ENCODE measurements around the gene ATG101. TPM values are rescaled to one million over a fixed set of nuclear protein-coding genes. Genes with fewer than 3 reads are reported as not detected.
A peak's percentile ranks its signal among the peaks of the same experiment; 100 is the strongest.

The ATG101 gene
- total and polyA plus RNA-seq, 2 of the 13 experiments (the other 11 are each of a cell fraction or from before 2014, with no cell fraction given), result 58.2 to 67.7 TPM

- TF ChIP-seq TIGD3 (CRISPR knock-in tag; IDR thresholded peaks at IDR 0.05; ENCODE audit: borderline replicate concordance) (no peak), SMYD3 (CRISPR knock-in tag; IDR thresholded peaks at IDR 0.05) (peak; percentile 45; the same call in 1 of the 2 replicates), ZBTB1 (CRISPR knock-in tag; IDR thresholded peaks at IDR 0.05; ENCODE audit: borderline replicate concordance) (no peak), SP1 (IDR thresholded peaks at IDR 0.05) (no peak), SP1 (CRISPR knock-in tag; IDR thresholded peaks at IDR 0.05) (peak; percentile 47; the same call in 1 of the 2 replicates), KLF12 (CRISPR knock-in tag; IDR thresholded peaks at IDR 0.05; ENCODE audit: borderline replicate concordance) (peak; percentile 77), SCMH1 (CRISPR knock-in tag; IDR thresholded peaks at IDR 0.05; ENCODE audit: borderline replicate concordance) (no peak), ZNF879 (CRISPR knock-in tag; IDR thresholded peaks at IDR 0.05) (no peak), PRDM4 (CRISPR knock-in tag; IDR thresholded peaks at IDR 0.05; ENCODE audit: borderline replicate concordance) (no peak), HNF4G (IDR thresholded peaks at IDR 0.05; ENCODE audit: borderline replicate concordance, low read depth, low read length) (peak; percentile 15; the same call in 1 of the 2 replicates), HNF4G (CRISPR knock-in tag; IDR thresholded peaks at IDR 0.05; ENCODE audit: borderline replicate concordance, low read depth) (peak; percentile 72), NFATC3 (CRISPR knock-in tag; IDR thresholded peaks at IDR 0.05) (no peak), ZKSCAN5 (CRISPR knock-in tag; IDR thresholded peaks at IDR 0.05) (no peak), MEIS1 (CRISPR knock-in tag; IDR thresholded peaks at IDR 0.05; ENCODE audit: borderline replicate concordance) (peak; percentile 50; the same call in 1 of the 2 replicates), HDAC1 (CRISPR knock-in tag; IDR thresholded peaks at IDR 0.05) (peak; percentile 87), YEATS4 (CRISPR knock-in tag; IDR thresholded peaks at IDR 0.05; ENCODE audit: borderline replicate concordance) (peak; percentile 76), MTF1 (CRISPR knock-in tag; IDR thresholded peaks at IDR 0.05) (no peak), ZNF891 (CRISPR knock-in tag; IDR thresholded peaks at IDR 0.05) (no peak; the same call in 1 of the 2 replicates), REST (IDR thresholded peaks at IDR 0.05; ENCODE audit: borderline replicate concordance in 1 of 2, low read depth in 1 of 2, low read length in 2 of 2) (peak in 1 of 2 experiments; percentile 22; a peak in 1 of 4 replicates)
- TF ChIP-seq, protein P1, sequence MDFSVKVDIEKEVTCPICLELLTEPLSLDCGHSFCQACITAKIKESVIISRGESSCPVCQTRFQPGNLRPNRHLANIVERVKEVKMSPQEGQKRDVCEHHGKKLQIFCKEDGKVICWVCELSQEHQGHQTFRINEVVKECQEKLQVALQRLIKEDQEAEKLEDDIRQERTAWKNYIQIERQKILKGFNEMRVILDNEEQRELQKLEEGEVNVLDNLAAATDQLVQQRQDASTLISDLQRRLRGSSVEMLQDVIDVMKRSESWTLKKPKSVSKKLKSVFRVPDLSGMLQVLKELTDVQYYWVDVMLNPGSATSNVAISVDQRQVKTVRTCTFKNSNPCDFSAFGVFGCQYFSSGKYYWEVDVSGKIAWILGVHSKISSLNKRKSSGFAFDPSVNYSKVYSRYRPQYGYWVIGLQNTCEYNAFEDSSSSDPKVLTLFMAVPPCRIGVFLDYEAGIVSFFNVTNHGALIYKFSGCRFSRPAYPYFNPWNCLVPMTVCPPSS (IDR thresholded peaks at IDR 0.05), result no peak
These were observed at the start of gene ATG101 (continued) for GRCh38 chr12:52069327-52070184.

Data from HepG2 (cell line).